AG20443 (cell line): ENCODE results near the gene EIF3J.
"Not testable (repeated sequence)": the region's sequence is repeated elsewhere in the genome, so short reads cannot be mapped to it uniquely, and the experiment has no call there.

Source experiments
- DNase-seq: peaks from one replicate; pipeline ENCODE4 v3.0.0; 2012; ENCODE audit warnings: low spot score, mixed read lengths

The EIF3J gene

DNA sequence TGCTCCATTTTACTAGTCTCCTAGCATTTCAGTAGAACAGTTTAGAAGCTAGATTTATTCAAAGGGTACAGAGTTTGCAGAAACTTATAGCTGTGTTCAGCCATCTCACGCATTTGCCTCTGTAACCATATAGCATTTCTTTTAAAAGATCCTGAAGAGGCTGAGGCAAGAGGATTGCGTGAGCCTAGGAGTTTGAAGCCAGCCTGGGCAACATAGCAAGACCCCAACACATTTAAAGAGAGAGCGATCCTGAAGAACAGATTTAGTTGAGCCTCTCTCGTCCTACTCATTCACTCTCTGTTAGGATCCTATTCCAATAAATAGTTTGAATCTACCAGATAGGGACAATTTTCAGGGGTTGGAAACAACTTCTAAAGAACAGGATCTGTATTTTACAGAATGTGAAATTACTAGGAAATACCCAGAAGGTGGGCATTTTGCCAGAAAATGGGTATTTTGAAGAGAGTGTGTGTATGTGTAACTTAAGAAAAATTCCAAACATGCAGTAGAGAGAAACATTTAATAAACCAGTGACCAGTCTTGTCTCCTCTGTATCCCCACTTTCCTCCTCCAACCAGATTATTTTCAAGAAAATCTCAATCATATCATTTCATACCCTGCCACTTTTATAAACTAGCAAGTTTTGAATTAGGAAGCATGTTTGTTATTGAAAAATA, 4.5 kb downstream of the EIF3J start:
- DNase-seq, result peak; percentile 41

DNA sequence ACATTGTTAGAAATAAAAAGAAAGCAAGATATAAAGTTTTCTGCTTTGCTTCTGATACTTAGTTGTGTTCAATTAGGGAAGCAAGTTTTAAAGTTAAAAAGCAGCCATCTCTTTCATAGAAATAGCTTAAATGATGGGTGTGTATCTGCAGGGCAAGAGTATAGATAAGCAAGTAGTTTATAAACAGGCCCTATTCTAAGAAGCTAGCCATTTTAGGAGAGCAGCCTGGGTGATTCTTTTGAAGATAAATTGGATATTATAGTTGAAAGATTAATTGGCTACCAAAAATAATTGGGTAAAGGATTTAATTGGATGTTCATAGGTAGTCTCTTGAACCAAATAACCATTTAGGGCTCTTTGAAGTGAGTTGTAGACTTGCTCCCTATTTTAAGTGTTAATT, 5.6 kb downstream of the EIF3J start:
- DNase-seq, result no peak

DNA sequence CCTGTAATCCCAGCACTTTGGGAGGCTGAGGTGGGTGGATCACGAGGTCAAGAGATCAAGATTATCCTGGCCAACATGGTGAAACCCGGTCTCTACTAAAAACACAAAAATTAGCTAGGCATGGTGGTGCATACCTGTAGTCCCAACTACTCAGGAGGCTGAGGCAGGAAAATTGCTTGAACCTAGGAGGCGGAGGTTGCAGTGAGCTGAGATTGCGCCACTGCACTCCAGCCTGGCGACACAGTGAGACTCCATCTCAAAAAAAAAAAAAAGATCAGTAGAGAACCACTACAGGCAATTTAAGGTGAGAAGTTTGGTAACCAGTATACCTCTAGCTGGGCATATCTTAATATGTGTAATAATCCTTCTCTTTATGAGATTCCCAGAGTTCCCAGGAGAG, 7.8 kb downstream of the EIF3J start:
- not testable (repeated sequence) for DNase-seq

DNA sequence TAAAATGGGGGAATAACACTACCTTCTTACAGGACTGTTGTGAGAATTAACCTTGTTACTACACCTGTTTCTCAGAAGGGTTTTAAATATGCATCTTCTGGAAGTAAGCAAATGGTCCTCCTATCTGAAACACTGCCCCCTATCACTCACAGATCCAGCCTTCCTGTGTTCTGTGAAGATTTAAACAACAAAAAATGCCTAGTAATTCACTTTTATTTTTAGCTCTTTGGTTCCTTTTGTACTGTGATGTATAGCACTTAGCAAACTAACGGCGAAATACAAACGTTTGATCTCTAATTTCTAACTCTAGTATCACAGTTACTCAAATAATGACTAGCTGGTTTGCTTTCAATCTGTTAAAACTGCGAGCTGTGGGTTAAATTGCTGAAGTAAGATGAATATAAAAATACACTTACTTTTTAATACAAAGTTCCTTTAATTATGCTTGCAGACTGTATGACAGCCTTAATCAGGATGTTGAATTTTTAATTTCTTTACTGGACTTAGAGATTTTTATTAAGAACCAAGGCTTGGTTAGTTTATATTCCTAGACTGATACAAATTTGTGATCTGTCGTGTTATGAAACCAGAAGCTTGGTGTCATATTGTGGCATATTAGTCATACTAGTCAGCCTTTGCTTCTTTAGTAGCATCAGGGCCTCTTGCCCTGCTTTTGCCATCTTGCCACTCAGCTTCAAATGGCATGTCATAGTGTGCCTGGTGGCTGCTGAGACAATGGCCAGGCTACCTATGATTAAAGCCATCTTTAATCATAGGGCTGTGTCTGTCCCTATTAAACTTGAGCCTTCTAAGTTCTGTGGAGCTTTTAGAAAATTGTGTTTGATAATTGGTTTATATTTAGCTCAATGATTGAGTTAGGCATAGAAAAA, 9.2 kb downstream of the EIF3J start:
- DNase-seq, result peak; percentile 63

DNA sequence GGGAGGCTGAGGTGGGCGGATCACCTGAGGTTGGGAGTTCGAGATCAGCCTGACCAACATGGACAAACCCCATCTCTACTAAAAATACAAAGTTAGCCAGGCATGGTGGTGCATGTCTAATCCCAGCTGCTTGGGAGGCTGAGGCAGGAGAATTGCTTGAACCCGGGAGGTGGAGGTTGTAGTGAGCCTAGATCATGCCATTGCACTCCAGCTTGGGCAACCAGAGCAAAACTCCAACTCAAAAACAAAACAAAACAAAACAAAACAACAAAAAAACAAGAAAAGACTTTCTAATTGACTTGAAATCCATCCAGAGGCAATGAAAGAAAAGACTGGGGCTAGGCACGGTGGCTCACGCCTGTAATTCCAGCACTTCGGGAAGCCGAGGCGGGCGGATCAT, 12.2 kb downstream of the EIF3J start:
- DNase-seq, result not testable (repeated sequence)

DNA sequence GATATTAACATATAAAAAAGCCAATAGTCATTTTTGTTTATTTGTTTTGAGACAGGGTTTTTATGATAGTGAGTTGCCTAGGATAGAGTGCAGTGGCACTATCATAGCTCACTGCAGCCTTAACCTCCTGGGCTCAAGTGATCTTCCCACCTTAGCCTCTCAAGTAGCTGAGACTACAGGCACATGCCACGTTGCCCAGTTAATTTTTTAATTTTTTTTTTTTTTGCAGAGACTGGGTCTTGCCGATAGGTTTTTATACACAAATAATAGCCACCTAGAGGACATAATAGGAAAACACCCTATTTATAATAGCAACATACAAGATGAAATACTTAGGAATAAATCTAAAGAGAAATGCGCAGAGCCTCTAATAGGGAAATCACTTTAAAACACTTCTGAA, 13.3 kb downstream of the EIF3J start:
- peak; percentile 30 for DNase-seq

DNA sequence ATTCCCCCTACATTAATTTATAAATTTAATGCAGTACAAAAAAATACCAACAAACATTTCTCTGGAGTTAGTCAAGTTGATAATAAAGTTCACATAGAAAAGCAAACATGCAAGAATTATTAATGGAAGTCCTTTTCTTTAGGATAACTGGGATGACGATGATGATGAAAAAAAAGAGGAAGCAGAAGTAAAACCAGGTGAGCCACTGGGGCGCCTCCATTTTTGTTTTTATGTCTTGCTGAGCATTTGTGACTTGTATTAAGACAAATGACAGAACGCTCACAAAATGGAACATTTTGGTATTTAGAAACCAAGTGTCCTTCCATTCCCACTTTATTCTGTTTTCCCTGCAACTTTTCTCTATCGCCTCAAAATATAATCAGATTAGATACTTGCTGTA, 13.8 kb downstream of the EIF3J start:
- no peak for DNase-seq

DNA sequence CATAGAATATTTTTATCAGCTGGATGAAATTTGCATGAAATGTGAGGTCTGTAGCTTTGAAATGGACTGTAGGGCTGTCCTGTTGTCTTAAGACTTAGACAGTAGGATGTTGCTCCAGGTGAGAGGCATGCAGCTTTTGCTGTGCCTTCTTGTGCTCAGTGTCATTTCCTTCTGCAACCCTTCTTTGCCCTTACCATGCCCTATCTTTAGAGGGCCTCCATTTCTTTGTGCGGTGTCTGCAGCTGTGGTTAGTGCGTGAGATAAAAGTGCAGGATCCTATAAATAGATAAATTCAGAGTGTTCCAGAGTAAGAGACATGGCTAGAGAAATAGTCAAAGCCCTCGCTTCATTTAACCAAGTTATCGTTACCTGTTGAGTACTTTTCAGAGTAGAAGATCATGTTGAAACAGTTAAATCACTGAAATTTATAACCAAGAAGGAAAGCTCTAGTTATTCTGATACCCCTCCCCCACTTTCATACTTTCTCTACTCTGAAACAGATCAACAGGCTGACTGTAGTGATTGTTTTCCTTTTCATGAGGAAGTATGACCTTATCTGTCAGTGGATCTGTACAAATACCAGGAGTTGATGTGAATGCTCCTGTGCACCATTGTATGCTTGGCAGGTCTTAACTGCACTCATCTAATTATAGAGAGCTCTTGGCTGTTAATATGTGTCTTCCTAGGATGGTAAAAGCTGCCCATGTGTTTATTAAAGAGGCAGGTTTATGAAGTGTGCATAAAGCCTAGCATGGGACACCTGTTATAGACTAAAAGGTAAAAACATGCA, 18.2 kb downstream of the EIF3J start:
- no peak for DNase-seq

DNA sequence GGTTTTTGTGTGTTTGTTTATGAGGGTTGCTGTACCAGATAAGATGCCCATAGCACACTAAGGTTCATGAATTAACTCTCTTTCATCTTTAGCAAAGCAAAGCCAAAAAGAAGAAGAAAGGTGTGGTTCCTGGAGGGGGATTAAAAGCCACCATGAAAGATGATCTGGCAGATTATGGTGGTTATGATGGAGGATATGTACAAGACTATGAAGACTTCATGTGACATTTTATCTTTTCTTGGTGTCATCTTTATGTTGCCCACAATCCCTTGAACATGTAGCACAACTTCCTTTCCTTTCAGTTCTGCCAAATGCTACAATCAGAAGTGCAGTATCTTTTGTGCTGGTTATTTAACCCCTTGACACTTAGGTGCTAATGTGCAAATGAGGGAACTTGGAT, 24.0 kb downstream of the EIF3J start:
- DNase-seq, result not testable (repeated sequence)

DNA sequence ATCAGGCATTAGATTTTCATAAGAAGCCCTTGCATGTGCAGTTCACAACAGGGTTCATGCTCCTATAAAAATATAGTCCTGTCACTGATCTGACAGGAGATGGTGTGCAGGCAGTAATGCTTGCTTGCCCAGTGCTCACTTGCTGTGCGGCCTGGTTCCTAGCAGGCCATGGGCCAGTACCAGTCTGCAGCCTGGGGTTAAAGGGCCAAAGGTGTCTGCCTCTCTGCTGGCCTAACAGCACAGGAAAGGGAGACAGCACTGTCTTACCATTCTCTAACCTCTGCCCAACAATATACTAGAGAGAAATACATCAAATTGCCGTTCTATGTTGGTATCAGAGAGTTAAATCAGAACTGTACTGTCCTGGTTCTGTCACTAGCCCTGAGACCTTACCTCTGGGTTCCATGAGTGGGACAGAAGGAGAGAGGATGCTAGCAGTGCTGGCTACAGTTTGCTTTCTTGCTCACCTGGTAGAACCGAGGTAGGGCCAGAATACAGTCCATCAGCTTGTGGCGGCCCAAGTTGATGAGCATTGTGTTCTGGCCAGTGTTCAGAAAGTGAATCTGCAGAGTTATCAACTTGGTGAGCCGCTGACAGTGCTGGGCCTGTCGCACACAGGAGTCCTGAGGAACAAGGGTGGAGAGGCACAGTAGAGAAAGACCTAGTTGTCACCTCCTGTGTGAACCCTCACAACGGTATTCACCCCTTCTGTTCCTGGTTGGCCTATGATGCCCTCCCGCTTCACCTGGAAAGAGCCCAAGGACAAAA, 28.6 kb downstream of the EIF3J start:
- DNase-seq, result no peak

DNA sequence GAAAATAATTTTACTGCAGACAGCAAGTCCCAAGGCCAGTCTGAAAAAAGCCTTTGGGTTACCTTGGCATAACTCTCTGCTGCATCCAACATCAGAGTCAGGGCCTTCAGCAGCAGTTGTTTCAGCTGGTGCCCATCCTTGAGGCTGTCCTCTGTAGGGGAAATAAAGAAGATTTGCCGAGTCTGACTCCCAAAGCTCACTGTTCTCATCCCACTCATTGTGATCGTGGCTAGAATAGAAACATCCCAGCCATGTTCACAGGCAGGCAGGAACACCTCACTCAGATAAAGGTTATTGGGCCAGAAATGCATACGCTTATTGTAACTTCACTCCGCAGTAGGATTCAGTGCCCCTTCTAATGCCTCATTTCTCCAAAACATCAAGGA, 29.2 kb downstream of the EIF3J start:
- DNase-seq, result no peak

DNA sequence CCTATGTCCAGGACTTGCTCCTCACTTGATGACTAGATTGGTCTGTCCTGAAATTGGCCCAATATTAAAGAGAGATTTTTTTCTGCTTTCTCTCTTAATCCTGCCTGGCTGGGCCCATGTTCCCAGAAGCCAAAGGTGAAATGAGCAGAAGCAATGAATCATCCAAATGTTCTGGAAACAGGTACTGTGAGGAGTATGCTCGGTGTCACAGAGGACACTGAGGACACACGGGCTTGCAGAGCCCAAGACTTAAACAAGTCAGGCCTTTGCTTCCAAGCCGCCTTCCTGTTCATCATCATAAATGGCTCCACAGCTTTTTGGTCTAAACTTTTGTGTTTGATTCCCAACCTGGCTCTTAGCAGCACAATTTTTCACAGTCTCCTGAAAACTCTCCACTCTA, 31.4 kb downstream of the EIF3J start:
- DNase-seq, result no peak

DNA sequence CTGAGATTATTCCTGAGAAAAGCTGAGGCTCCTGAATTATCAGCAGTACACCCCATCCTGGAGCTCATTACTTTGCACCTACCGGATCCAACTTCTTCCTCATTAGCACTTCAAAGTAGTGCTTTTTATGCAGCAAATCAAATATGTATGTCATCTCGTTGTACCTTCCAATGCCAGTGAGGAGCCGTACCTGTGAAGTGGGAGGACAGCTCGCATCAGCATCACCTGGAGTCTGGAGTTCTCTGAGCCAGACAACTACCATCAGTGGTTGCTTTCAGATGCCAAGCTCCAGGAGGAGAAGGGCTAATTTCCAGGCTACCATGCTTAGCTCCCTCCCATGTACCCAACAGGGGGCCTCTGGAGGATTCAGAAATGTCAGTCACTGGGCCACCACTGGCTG, 32.4 kb downstream of the EIF3J start:
- DNase-seq, result no peak

DNA sequence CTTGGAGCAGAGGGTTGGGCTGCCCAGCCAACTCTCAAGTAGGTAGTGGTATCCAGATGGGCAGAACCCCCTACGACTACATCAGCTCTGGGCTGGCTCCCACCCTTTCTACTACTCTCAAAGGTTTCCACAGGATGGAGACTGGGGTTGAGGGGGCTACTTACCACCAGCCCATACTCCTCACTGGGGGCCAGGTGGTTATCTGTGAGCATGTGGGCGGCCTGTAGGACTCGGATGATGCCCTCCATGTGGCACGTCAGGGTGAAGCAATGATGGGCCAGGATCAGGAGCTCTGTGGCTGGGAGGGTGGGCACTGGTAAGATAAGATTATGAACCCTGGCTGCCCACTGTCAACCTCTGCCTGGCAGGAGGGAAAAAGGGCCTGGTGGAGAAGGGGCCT, 33.4 kb downstream of the EIF3J start:
- no peak for DNase-seq

DNA sequence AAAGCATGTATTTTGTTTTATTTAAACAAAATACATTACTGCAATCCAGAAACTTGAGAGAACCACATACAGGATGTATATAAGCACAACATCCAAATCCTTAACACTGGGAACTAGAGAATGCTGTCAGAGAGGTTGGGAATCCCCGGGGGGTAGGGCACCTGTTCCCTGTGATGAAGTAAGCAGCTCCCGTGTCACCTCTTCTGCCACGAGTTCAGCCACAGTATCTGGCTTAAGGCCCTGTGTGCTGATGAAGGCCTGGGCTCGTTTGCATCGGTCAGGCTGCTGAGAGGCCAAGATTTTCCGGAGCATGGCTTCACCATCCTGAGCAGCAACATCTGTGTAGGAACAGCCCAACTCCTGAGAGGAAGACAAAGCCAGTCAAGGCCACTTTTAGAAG, 36.4 kb downstream of the EIF3J start:
- no peak for DNase-seq

DNA sequence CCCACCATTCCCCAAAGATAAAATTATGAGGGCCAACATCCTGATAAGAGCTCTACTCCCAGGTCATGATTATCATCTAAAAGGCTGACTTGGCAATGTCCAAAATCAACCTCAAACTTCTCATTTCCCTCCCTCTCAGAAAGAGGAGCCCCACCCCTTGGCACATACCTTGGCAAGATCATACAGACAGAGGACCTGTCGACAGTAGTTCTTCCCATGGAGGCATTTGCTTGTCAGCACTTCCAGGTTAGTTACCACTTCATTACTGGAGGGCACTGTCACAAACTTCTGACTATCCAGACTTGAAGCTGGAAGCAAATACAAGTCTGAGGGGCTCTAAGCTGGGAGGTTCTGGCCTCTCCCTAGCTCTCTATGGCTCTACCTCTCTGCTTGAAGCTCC, 37.8 kb downstream of the EIF3J start:
- no peak for DNase-seq

DNA sequence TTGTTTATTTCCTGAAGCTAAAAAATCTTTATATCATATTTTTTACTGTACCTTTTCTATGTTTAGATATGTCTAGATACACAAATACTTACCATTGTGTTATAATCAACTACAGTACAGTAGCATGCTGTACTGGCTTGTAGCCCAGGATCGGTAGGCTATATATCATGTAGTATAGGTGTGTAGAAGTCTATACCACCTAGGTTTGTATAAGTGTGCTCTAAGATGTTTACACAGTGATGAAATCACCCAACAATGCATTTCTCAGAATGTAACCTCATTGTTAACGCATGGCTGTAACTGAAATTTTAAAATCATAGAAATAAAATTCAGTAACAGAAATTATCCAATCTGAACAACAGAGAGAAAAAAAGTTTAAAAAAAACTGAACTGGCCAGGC, 43.2 kb downstream of the EIF3J start:
- DNase-seq, result no peak

DNA sequence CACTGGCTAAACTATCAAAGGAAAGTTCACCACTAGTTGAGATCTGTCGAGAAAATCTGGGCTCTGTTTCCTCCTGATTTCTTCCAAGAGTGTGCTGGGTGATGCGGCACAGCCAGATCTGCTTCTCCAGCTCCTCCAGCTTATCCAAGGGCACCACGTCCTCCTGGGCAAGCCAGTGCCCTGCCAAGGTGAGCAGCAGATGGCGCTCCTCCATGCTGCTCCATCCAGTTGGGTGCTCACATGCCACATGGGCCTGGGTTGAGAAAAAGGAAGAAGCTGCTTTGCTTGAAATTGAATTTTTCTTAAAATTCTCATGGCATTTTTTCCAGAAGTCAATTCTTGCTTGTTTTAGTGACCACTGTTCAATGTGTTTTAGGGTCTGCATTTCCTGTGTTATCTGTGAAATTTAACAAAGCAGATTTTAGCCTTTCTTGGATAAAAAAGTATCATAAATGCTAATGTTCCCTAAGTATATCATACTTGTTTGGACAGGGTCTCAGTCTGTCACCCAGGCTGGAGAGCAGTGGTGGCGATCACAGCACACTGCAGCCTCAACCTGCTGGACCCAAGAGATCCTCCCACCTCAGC, 47.3 kb downstream of the EIF3J start:
- peak; percentile 33 for DNase-seq

DNA sequence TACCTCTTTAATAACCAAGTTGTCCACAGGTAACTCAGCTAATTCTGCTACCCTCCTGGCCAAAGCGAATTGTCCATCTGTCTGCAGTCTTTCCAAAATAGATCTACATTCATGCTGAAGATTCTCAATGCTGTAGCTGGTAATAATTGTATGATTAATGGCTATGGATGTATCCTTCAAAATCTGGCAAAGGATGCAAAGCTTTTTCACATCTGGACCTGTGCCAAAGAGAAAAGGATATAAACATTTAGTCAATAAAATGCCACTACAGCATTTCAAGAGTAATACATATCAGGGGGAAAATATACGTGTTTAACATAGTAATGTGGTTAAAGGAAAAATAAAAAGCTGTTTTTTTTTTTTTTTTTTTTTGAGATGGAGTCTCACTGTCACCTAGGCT, 48.7 kb downstream of the EIF3J start:
- no peak for DNase-seq

DNA sequence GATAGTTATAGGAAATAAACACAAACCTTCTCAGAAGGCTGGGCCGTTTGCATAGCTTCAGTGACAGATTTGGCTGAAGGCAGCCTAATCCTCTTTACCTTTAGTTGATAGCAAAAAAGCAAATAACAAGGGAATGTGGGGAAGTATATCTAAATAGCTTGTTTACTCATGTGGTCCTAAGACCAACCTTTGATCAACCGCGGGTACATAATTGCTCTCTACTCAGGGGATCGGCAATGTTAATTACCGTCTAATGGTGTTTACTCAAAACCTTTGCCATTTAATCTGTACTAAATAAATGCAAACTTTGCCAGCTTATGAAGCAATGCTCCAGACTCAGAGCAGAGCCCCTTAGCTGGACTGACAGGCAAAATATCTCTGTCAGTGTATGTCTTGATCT, 51.6 kb downstream of the EIF3J start:
- no peak for DNase-seq

DNA sequence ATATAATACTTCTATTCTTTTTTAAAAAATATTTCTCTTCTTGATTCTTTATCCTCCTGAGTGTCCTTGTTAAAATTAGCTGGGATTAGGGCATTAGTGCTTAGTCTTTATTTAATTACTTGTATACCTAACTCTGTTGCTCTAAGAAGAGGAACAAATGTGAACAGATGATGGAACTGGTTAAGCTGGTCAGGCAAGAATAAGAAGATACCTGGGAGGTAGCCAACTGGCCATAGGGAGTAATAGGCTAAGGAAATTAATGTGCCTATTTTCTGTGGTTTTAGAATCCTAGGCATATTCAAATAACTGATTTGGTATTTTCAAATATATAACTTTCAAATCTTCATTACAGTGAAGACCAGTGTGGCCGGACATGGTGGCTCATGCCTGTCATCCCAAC, 54.4 kb downstream of the EIF3J start:
- no peak for DNase-seq
